ENCODE results near the gene HOXB8. TPM values are rescaled to one million over a fixed set of nuclear protein-coding genes. Genes with fewer than 3 reads are reported as not detected.

HOXB8 gene
- total and polyA plus RNA-seq, 2 donors (not counting 3 experiments of a cell fraction or from before 2014, with no cell fraction given) = 1.7 to 2.4 TPM

- ChIA-PET CTCF (interaction anchor here (1.6 to 1.9 kb wide), 3 partner anchors 9 to 238 kb away, joined by 4 to 6 read pairs (median 5); partner anchors contain the start of gene HOXB9), POLR2A (no interaction called here)
- Histone ChIP-seq H3K9me1 (replicated peaks; ENCODE audit: control insufficient read depth, extremely low read depth, insufficient read depth, low read length) (no peaks in the 10 kb centered on the region), H3K4me1 (ENCODE audit: control insufficient read depth, extremely low read depth, insufficient read depth, low read length) (no peaks in the 10 kb centered on the region), H3K27me3 (ENCODE audit: control insufficient read depth in 2 of 2, insufficient read depth in 2 of 2, low read length in 2 of 2) (peaks cover 78 to 89% of the 10 kb centered on the region in 2 experiments), H3K27ac (ENCODE audit: insufficient read depth, low read depth, low read length) (no peak overlapping the region), H3K9ac (replicated peaks; ENCODE audit: extremely low read depth, insufficient read depth, low read length) (no peak overlapping the region), H3K4me2 (ENCODE audit: insufficient read depth, low read length) (no peak overlapping the region), H4K20me1 (replicated peaks; ENCODE audit: control insufficient read depth, extremely low read depth, insufficient read depth, low read length) (no peaks in the 10 kb centered on the region), H3K9me3 (replicated peaks; ENCODE audit: control insufficient read depth, insufficient read depth, low read length) (no peaks in the 10 kb centered on the region), H2AFZ (ENCODE audit: low read depth, low read length) (no peak overlapping the region), H3K36me3 (ENCODE audit: control insufficient read depth in 2 of 2, extremely low read depth in 1 of 2, insufficient read depth in 2 of 2, low read length in 2 of 2) (no peaks in the 10 kb centered on the region), H3K4me3 (replicated peaks in 1 of 3; ENCODE audit: insufficient read depth in 1 of 3, low read depth in 1 of 3, low read length in 3 of 3) (no peak overlapping the region), H3K79me2 (ENCODE audit: control insufficient read depth, insufficient read depth, low read length) (no peaks in the 10 kb centered on the region)
- dilution Hi-C loops (cut with MboI; ENCODE audit: extremely low pct_ligation_motif_present, low sequenced_read_pairs) = no loop called here
- DNase-seq (ENCODE audit: low read depth, low spot score) (no peak), FAIRE-seq (no peak)
- intact Hi-C loops (cut with micrococcal nuclease) = no loop called here
- BruUV-seq (replicated peaks) = no TSS peak
- TF ChIP-seq CTCF (IDR thresholded peaks at IDR 0.05; ENCODE audit: extremely low read depth in 1 of 2, insufficient read depth in 1 of 2, low read depth in 1 of 2, low read length in 2 of 2) (no peak), POLR2A (IDR thresholded peaks at IDR 0.05; ENCODE audit: low read depth, low read length) (no peak), JUN (IDR thresholded peaks at IDR 0.05; ENCODE audit: borderline replicate concordance, insufficient read depth, insufficient read length, low read depth) (no peak), EZH2 (IDR thresholded peaks at IDR 0.05; ENCODE audit: borderline replicate concordance, low read depth, low read length, severe bottlenecking) (no peak), MAX (IDR thresholded peaks at IDR 0.05; ENCODE audit: insufficient read depth, insufficient read length) (no peak), GATA2 (IDR thresholded peaks at IDR 0.05; ENCODE audit: insufficient read depth, insufficient read length, low read depth, low read length) (no peak), POLR2AphosphoS5 (IDR thresholded peaks at IDR 0.05; ENCODE audit: insufficient read depth, low read depth, low read length) (no peak), MYC (IDR thresholded peaks at IDR 0.05; ENCODE audit: low read depth, low read length) (no peak), FOS (IDR thresholded peaks at IDR 0.05; ENCODE audit: borderline replicate concordance, insufficient read depth, low read length) (no peak)
These were observed 25.7 kb upstream of the HOXB8 start for GRCh38 chr17:48640858-48641180.
